Ishikawa (cell line): ENCODE data around the gene EIF2B1.

Source experiments
- CEBPB ChIP-seq: IDR thresholded peaks from 2 replicates; pipeline ENCODE4 v1.6.1; 2012
- CREB1 ChIP-seq: IDR thresholded peaks from 2 replicates; pipeline ENCODE4 v1.6.1; 2012; ENCODE audit warnings: low read depth
- EGR1 ChIP-seq: IDR thresholded peaks from 2 replicates; pipeline ENCODE4 v1.6.1; 2012
- EP300 ChIP-seq: IDR thresholded peaks from 2 replicates; pipeline ENCODE4 v1.6.1; 2012; ENCODE audit warnings: borderline replicate concordance
- FOXM1 ChIP-seq: IDR thresholded peaks from 2 replicates; pipeline ENCODE4 v1.6.1; 2012; ENCODE audit warnings: low read depth, borderline replicate concordance
- MAX ChIP-seq: IDR thresholded peaks from 2 replicates; pipeline ENCODE4 v1.6.1; 2012
- NFIC ChIP-seq: IDR thresholded peaks from 2 replicates; pipeline ENCODE4 v1.6.1; 2012
- RAD21 ChIP-seq: IDR thresholded peaks from 2 replicates; pipeline ENCODE4 v1.6.1; 2012; ENCODE audit warnings: low read depth
- REST ChIP-seq: IDR thresholded peaks from 2 replicates; pipeline ENCODE4 v1.6.1; 2012; ENCODE audit warnings: low read depth, mild to moderate bottlenecking
- TAF1 ChIP-seq: IDR thresholded peaks from 2 replicates; pipeline ENCODE4 v1.6.1; 2012; ENCODE audit warnings: low read depth, mild to moderate bottlenecking
- TCF12 ChIP-seq: IDR thresholded peaks from 2 replicates; pipeline ENCODE4 v1.6.1; 2012; ENCODE audit warnings: low read depth
- TEAD4 ChIP-seq: IDR thresholded peaks from 2 replicates; pipeline ENCODE4 v1.6.1; 2012
- USF1 ChIP-seq: IDR thresholded peaks from 2 replicates; pipeline ENCODE4 v1.6.1; 2012
- YY1 ChIP-seq: IDR thresholded peaks from 2 replicates; pipeline ENCODE4 v1.6.1; 2012; ENCODE audit warnings: low read depth
- ZBTB7A ChIP-seq: IDR thresholded peaks from 2 replicates; pipeline ENCODE4 v1.6.1; 2012; ENCODE audit warnings: low read depth

The EIF2B1 gene

GRCh38 chr12:123599310-123599709 is 34.2 kb downstream of the EIF2B1 start:
- TF ChIP-seq EP300 (no peak), TAF1 (no peak), CREB1 (no peak), RAD21 (no peak), EGR1 (no peak), TCF12 (no peak), NFIC (no peak), YY1 (no peak), USF1 (no peak), MAX (no peak), CEBPB (no peak), FOXM1 (no peak), TEAD4 (no peak), REST (no peak), ZBTB7A (no peak)

- no peak for TF ChIP-seq EP300
- no peak for TF ChIP-seq CEBPB
- no peak for TF ChIP-seq CREB1
- no peak for TF ChIP-seq RAD21
- no peak for TF ChIP-seq ZBTB7A
- no peak for TF ChIP-seq YY1
- no peak for TF ChIP-seq TCF12
- no peak for TF ChIP-seq TEAD4
These were observed 35.0 kb downstream of the EIF2B1 start for GRCh38 chr12:123598522-123598921.

GRCh38 chr12:123597100-123597499 is 36.4 kb downstream of the EIF2B1 start:
- TF ChIP-seq RAD21 (no peak), NFIC (no peak), TCF12 (no peak), CEBPB (no peak), CREB1 (no peak), TEAD4 (no peak), TAF1 (no peak), ZBTB7A (no peak), EP300 (no peak)

- TF ChIP-seq REST (no peak), YY1 (no peak), EGR1 (no peak), NFIC (no peak), FOXM1 (no peak), CEBPB (no peak), TEAD4 (no peak), MAX (no peak), CREB1 (no peak)
These were observed 37.8 kb downstream of the EIF2B1 start for GRCh38 chr12:123595729-123596128.

GRCh38 chr12:123591702-123592481 is 41.6 kb downstream of the EIF2B1 start:
- TF ChIP-seq EGR1 (no peak), YY1 (no peak), FOXM1 (no peak), CREB1 (no peak)

GRCh38 chr12:123580772-123581171 is 52.7 kb downstream of the EIF2B1 start:
- TF ChIP-seq TEAD4 (no peak), MAX (no peak), USF1 (no peak), REST (no peak), CREB1 (no peak), FOXM1 (no peak), YY1 (no peak)
